ENCODE measurements around the gene DNAJC3.
"Not testable (repeated sequence)": the region's sequence is repeated elsewhere in the genome, so short reads cannot be mapped to it uniquely, and the experiment has no call there.

DNAJC3 gene

DNA sequence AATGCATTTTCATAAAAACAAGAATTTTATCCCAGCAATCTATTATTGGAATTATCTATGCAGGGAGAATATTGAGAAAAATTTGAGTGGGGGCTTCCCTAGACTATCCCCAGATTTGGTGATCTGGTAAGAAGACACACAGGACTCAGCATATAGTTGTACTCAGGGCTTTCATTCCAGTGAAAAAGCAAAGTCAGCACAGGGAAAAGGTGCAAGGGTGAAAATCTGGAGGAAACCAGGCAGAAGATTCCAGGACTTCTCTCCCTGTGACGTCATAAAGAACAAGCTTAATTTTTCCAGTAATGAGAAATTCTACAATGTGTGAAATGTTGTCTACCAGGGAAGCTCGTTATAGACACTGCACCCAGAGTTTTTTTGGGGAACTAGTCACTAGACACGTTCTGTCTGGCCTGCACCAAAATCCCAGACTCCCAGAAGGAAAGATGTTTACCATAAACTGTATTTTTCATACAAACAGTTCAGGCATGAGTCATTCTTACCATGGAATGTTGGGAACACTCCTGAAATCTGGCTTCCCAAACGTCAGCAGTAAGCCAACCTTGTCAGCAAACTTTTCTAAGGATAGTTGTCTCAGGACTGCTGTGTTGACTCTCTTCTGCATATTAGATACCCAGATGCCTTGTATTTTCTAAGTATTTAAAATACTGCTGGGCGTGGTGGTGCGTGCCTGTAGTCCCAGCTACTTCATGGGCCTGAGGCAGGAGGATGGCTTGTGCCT is 107.4 kb downstream of the DNAJC3 start:
- DNase-seq: no peak

DNA sequence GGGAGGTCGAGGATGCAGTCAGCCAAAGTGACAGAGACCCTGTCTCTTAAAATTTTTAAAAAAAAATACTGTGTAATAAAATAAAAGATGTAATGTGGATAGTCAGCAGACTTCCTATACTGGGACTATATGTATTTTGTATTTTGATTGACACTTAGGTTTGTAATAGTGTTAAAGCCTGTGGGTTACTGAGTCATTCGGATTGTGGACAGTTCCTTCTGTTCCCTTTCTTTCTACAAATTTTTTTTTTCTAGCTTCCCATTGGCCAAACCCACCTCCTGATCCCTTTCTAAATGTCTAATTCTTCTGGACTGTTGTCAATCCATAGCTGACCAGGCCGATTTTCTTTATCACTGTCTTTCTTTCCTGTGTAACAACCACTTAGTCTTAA is 108.0 kb downstream of the DNAJC3 start:
- no peak for DNase-seq

DNA sequence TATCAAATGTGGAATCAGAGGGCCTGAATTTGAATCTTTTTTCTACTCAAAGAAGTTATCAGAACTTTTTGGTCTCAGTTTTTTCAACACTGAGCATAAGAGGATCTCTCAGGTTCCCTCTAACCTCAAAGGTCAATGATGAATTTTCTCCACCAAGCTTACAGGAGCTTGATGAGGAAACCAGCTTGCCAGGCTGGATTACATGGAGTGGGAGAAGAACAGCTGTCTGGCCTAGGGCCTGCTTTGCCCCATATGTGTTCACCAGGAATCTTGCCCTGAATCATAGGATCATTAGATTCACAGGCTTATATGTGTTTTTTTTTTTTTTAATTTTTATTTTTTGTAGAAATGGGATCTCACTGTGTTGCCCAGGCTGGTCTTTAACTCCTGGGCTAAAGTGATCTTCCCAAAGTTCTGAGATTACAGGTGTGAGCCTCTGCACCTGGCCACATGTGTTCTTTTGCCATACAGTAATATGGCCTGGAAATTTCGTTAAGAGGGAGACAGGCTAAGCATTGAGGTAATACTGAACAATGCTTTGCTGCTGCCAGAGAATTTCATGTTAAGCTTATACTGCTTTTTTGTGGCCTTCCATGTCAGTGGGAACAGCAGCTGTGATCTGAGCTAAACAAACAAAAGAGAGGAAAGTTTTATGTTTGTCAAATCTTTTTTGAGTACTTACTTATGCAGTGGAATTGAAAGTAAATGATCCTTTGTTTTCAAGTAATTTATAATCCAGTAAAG is 110.6 kb downstream of the DNAJC3 start:
- no peak for DNase-seq

DNA sequence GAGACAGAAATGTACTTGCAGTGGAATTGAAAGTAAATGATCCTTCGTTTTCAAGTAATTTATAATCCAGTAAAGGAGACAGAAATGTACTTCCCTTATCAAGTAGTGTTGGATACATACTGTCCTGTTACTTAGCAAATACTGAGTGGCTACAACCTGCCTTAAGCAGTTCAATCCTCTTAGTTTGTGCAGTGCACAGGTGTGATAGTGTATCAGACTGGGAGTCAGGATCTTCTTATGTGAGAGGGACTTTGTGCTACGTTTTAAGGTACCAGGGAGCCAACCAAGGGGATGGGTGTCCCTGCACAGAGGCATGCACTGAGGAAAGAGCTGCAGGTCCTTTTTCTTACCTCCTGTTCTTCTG is 111.1 kb downstream of the DNAJC3 start:
- no peak for DNase-seq

DNA sequence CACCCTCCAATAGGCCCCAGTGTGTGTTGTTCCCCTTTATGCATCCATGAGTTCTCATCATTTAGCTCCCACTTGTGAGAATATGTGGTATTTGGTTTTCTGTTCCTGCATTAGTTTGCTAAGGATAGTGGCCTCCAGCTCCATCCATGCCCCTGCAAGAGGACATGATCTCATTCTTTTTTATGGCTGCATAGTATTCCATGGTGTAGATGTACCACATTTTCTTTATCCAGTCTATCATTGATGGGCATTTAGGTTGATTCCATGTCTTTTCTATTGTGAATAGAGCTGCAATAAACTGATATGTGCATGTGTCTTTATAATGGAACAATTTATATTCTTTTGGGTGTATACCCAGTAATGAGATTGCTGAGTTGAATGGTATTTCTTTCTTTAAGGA is 112.4 kb downstream of the DNAJC3 start:
- not testable (repeated sequence) for DNase-seq

DNA sequence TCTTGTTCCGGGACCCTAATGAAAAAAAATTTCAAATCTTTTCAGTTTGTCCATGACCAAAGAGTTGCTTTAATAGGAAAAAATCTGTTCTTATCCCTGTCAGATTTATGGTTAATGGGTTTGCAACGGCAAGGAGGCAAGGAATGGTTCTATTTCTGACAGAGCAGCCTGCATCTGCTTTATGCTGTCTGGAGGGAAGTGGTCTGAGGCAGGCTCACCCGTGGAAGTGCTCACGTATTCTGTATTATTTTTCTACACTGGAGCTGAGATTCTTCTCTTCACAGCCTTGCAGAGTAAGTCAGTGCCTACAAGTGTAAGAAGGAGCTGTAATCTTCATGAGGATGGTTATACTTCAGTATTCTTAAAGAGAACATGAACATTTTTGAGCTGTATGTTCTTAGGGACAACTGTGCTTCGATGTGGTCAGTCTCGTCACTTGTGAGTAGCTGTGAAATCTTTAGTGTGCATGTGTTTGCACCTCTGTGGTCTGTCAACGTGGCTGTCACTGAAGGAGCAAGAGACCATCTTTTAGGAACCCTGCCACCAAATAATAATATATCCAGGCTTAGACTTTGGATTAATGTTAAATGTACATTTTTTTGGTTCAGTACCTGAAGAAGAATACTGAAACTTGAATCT is 114.3 kb downstream of the DNAJC3 start:
- no peak for DNase-seq

DNA sequence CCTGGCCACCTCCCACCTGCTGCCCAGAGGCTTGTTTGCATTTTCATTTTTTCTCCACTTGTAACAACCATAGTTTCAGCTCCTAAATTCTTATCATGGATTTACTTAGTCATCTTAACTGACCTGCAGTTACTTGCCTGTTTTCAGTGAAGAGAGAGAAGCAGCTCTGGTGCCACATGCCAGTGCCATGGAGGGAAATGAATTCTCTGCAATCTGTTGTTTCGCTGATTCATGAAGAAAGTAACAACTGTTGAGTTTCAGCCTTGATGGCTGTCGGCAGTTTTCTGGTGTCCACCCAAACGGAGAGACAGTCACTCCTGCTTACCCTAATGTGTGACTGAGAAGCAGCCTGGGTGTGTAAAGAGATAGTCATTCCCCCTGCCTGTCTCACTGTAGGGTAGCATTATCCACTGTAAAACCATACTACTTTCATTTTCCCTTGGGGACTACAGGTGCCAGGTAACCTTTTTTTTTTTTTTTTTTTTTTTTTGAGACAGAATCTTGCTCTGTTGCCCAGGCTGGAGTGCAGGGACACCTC is 116.1 kb downstream of the DNAJC3 start:
- peak; percentile 6 for DNase-seq

DNA sequence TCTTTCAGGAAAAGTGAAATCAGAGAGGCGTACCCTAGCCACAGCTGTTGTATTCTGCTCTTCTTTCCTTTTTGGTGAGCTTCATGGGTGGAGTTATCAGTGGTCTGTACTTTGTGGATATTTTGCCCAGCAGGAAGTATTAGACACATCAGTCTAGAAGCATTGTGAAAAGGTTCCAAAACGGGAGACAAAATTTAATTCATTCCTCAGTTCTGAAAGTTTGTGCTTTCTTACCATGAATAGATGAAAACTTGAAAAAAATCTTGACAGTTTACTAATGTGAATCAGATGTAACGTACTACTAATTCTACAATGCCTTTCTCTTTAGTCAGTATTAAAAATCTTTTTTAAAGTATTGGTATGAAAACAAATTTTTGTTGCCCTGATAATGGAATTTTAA is 116.8 kb downstream of the DNAJC3 start:
- no peak for DNase-seq

DNA sequence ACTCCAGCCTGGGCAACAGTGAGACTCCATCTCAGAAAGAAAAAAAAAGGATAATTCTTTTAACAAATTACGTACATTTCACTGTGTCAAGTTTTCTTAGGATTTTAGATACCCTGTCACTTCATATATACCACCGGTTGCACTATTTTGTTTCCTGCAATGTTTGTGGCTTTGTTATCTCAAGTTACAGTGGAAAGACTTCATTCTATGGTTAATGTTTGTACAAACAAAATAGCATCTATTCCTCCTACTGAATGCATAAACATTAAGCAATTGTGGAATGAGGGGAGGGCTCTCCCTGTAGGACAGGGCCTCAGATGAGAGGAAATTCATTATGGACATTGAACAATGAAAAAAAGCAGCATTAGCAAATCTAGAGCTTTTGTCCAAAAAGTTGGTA is 120.1 kb downstream of the DNAJC3 start:
- DNase-seq: no peak

DNA sequence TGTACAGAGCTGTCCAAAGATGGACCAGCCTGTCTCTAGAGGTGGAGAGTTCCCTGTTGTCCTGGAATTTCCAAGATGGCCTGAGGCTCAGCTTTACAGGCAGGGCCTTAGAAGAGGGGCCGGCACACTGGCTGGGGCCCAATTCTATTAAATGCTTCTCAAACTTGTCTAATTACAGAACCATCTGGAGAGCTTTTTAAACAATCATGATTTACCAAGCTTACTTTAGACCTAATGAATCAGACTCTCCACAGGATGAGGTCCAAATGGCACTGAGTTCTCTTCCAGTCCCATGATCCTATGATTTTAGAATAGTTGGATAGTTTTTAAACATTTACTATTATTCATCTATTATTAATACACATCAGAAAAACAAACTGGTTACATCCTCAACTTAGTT is 123.5 kb downstream of the DNAJC3 start:
- no peak for DNase-seq

DNA sequence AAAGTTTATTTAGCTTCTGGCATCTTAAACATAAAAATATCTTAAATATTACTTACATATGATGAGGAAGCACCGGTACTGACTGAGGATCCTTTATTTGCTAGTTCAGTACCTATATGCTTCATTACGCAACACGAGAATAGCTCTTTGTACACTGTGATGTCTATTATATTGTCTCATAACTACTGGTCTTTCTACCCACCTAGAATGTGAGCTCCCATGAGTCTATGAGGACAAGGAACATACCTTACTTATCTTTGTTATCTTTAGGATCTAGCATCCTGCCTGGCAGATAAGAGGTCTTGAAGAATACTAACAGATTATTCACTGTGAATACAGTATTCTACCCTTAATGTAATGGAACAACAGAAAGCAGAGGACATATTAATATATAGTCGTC is 124.9 kb downstream of the DNAJC3 start:
- no peak for DNase-seq

DNA sequence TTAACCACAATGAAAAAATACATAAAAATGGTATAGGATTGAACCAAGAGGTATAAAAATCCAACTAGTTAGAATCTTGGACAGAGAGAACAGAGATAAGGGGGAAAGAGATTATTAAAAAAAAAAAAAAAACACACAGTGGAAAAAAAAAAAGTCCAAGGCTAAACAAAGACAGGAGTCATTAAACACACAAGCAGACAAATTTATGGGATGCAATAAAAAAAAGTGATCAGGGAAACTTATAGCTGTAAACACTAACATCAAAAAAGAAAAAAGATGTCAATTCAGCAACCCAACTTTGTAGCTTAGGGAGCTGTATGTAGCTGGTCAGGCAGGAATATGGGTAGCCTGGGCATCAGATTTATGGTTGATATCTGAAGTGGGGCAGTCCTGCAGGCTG is 129.0 kb downstream of the DNAJC3 start:
- no peak for DNase-seq

DNA sequence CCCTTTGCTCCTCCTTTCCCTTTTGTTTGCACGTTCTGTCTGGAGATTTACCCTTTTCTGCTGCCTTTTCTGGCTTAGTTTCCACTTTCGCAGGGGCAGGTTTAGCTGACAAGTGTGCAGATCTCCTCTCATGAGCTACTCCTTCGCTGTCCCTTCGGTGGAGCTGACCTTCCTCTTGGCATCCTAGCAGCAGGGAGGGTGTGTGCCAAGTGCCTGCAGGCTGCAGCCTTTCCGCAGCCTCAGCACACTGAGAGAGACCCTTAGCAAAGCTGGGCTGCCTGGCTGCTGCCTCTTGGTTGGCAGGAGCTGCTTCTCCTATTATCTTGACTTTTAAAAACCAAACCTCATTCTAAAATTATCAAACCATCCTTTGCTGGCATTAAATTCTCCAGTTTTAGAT is 132.5 kb downstream of the DNAJC3 start:
- DNase-seq: no peak

DNA sequence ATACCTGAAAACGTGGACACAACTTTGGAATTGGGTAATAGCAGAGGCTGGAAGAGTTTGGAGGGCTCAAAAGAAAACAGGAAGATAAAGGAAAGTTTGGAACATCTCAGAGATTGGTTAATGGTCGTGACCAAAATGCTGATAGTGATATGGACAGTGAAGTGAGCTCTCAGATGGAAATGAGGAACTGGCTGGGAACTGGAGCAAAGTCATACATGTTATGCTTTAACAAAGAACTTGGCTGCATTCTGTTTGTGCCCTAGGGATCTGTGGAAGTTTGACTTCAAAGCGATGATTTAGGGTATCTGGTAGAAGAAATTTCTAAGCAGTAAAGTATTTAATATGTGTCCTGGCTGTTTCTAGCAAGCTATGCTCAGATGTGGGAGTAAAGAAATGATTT is 136.2 kb downstream of the DNAJC3 start:
- DNase-seq: no peak

DNA sequence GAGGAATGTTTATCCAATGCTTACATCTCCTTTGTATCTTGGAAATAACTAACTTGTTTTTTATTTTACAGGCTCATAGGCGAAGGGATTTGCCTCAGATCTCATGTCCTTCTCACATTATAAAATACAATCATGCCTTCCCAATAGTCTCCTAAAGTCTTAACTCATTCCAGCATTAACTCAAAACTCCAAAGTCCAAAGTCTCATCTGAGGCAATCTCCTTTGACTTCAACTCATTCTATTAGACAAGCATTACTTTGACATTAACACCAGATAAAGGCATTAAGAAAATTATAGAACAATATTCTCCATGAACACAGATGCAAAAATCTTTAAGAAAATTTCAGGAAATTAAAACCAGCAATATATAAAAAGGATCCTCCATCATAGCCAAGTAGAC is 137.6 kb downstream of the DNAJC3 start:
- no peak for DNase-seq

DNA sequence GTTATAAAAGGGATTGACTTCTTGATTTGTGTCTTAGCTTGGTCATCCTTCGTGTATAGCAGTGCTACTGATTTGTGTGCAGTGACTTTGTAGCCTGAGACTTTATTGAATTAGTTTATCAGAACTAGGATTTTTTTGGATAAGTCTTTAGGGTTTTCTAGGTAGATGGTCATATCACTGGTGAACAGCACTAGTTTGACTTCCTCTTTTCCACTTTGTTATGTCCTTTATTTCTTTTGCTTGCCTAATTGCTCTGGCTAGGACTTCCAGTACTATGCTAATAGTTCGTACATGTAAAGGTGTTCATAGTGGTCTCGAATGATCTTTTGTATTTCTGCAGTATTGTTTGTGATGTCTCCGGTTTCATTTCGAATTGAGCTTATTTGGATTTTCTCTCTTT is 145.4 kb downstream of the DNAJC3 start:
- DNase-seq: no peak

DNA sequence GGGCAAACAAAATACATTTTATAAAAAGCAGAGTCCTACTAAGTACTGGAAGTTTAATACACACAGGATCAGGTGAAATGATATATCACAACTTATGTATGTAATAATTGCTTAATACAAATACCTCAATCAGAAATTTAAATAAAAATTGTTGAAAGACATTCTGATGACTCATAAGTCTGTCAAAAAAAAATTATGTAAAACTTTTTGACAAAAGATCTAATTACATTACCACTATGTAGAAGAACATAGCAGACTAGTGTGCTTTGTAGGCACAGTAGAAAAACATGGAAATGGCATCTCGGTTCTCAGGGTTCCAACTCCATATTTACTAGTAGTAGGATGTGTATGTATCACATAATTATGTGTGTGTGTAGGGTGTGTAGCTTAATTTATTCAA is 156.2 kb downstream of the DNAJC3 start:
- no peak for DNase-seq

DNA sequence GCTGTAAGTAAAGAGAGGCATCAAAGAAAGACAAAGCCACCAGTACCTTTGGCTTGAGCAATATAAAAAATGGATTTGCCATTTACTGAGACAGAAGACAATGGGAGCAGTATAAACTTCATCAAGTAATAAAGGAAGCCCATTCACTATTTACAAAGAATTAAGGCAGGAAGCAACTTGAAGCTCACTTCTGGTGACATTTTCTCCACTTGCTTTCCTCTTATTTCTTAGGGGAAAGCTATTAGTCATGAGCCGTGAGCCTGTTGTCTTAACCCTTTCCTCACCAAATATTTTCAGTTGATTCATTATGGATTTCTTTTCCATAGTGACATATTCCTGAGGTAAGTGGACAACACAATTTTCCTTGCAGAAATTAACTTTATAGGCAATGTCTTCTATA is 156.8 kb downstream of the DNAJC3 start:
- DNase-seq: no peak

DNA sequence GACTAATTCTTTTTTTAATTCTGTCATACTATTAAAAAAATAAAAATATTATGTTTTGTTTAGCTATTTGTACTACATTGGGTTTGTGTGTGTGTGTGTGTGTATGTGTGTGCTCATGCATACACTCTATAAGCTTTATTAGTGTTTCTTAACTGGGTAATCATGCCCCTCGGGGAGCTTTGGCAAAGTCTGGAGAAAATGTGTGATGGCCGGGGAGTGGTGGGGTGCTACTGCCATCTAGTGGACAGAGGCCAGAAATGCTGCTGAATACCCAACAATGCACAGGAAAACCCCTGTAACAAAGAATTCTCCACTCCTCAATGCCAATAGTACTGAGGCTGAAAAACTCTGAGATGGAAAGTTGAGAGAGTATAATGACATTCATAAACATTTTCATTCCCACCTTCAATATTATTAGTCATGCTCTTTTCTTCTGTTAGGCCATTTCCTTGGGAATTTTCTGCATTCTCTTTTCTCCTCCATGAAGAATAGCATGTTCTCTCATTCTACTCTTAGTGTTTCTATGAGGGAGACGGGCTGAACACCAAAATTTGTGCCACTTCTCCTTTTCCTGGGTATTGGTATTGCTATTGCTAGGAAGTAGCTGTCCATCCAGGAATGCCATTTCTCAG is 157.3 kb downstream of the DNAJC3 start:
- DNase-seq: peak; percentile 67

DNA sequence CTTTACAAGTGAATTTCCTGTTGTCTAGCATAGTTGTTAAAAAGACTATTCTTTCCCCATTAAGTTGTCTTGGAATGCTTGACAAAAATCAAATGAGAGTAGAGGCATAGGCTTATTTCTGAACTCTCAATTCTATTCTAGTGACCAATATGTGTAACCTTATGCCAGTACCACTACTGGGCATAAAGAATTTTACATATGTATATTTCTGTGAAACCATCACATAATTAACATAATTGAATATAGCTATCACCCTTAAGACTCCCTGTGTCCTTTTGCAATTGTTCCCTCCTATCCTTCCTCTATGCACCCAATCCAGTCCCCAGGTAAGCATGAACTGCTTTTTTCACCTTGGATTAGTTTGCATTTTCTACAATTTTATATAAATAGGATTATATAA is 165.0 kb downstream of the DNAJC3 start:
- no peak for DNase-seq

DNA sequence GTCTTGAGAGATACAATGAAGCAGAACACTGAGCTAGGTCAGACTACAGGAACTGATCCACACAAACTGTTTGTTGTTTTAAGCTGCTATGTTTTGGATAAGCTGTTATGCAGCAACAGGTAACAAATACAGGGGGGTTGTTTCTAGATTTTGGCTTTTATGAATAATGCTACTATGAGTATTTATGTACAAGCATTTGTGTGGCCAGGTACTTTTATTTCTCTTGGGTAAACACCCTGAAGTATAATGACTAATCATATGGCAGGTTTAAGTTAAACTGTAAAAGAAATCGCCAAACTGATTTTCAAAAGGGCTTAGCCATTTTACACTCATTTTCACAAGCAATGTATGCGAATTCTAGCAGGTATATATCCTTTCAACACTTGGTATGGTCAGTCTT is 166.0 kb downstream of the DNAJC3 start:
- no peak for DNase-seq
